ENCODE results near the gene MRPS27.

MRPS27 gene

GRCh38 chr5:72226950-72227349, 93.1 kb downstream of the MRPS27 start:
- no peak for DNase-seq (ENCODE audit: low read depth)
- no peak overlapping the region for H3K4me3 ChIP-seq (ENCODE audit: control insufficient read depth, low read depth, low read length)
- no peak for TF ChIP-seq CTCF (conservative IDR thresholded peaks at IDR 0.05; ENCODE audit: control insufficient read depth, insufficient read depth, low read depth, low read length)

- TF ChIP-seq CTCF (conservative IDR thresholded peaks at IDR 0.05; ENCODE audit: control insufficient read depth, insufficient read depth, low read depth, low read length), result no peak
- no peak for DNase-seq (ENCODE audit: low read depth)
- H3K4me3 ChIP-seq (ENCODE audit: control insufficient read depth, low read depth, low read length), result no peak overlapping the region
These were observed 94.3 kb downstream of the MRPS27 start for GRCh38 chr5:72225741-72226140.

- no peak overlapping the region for H3K4me3 ChIP-seq (ENCODE audit: control insufficient read depth, low read depth, low read length)
- peak; percentile 38 for DNase-seq (ENCODE audit: low read depth)
- no peak for TF ChIP-seq CTCF (conservative IDR thresholded peaks at IDR 0.05; ENCODE audit: control insufficient read depth, insufficient read depth, low read depth, low read length)
These were observed 95.0 kb downstream of the MRPS27 start for GRCh38 chr5:72224946-72225463.

- DNase-seq (ENCODE audit: low read depth), result no peak
- no peak for TF ChIP-seq CTCF (conservative IDR thresholded peaks at IDR 0.05; ENCODE audit: control insufficient read depth, insufficient read depth, low read depth, low read length)
- H3K4me3 ChIP-seq (ENCODE audit: control insufficient read depth, low read depth, low read length), result no peak overlapping the region
These were observed 96.7 kb downstream of the MRPS27 start for GRCh38 chr5:72223371-72223770.

GRCh38 chr5:72222521-72222920, 97.5 kb downstream of the MRPS27 start:
- TF ChIP-seq CTCF (conservative IDR thresholded peaks at IDR 0.05; ENCODE audit: control insufficient read depth, insufficient read depth, low read depth, low read length), result no peak
- no peak for DNase-seq (ENCODE audit: low read depth)
- no peak overlapping the region for H3K4me3 ChIP-seq (ENCODE audit: control insufficient read depth, low read depth, low read length)

- DNase-seq (ENCODE audit: low read depth), result no peak
- no peak for TF ChIP-seq CTCF (conservative IDR thresholded peaks at IDR 0.05; ENCODE audit: control insufficient read depth, insufficient read depth, low read depth, low read length)
- no peak overlapping the region for H3K4me3 ChIP-seq (ENCODE audit: control insufficient read depth, low read depth, low read length)
These were observed 98.5 kb downstream of the MRPS27 start for GRCh38 chr5:72221541-72221940.

- H3K4me3 ChIP-seq (ENCODE audit: control insufficient read depth, low read depth, low read length), result no peak overlapping the region
- DNase-seq (ENCODE audit: low read depth), result no peak
- no peak for TF ChIP-seq CTCF (conservative IDR thresholded peaks at IDR 0.05; ENCODE audit: control insufficient read depth, insufficient read depth, low read depth, low read length)
These were observed 98.9 kb downstream of the MRPS27 start for GRCh38 chr5:72221099-72221498.
